ENCODE measurements around the gene ZNF814.
"Not testable (repeated sequence)": the region's sequence is repeated elsewhere in the genome, so short reads cannot be mapped to it uniquely, and the experiment has no call there.

The ZNF814 gene

DNA sequence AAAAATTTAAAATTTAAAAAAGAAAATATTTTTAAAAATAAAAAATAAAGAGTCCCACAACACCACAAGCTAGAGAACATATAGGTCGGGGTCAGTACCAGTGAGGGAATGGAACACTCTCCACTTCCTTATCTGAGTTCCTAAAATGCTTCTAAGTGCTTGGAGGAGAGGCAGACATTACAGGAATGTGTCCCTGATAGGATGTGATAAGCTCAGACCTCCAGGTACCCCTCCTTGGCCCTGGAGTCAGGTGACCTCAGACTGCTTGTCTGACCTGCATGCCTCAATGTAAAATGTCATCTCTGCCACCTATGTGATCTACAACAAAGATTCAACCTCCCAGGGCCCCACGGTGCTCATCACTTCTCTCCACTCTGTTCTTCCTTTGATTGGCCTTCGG lies 2.8 kb downstream of the ZNF814 start:
- DNase-seq: no peak
- Mint-ChIP-seq H3K4me1 (peaks cover 24% of the 10 kb centered on the region), H3K27ac (no peak overlapping the region), H3K36me3 (peaks cover 65% of the 10 kb centered on the region), H3K27me3 (no peaks in the 10 kb centered on the region), H3K4me3 (no peak overlapping the region), H3K9me3 (peaks cover 53% of the 10 kb centered on the region)
- CTCF ChIA-PET: interaction anchor here (0.6 kb wide), 1 partner anchor 1632 kb away, joined by 3 read pairs; no protein-coding TSS in a partner anchor

DNA sequence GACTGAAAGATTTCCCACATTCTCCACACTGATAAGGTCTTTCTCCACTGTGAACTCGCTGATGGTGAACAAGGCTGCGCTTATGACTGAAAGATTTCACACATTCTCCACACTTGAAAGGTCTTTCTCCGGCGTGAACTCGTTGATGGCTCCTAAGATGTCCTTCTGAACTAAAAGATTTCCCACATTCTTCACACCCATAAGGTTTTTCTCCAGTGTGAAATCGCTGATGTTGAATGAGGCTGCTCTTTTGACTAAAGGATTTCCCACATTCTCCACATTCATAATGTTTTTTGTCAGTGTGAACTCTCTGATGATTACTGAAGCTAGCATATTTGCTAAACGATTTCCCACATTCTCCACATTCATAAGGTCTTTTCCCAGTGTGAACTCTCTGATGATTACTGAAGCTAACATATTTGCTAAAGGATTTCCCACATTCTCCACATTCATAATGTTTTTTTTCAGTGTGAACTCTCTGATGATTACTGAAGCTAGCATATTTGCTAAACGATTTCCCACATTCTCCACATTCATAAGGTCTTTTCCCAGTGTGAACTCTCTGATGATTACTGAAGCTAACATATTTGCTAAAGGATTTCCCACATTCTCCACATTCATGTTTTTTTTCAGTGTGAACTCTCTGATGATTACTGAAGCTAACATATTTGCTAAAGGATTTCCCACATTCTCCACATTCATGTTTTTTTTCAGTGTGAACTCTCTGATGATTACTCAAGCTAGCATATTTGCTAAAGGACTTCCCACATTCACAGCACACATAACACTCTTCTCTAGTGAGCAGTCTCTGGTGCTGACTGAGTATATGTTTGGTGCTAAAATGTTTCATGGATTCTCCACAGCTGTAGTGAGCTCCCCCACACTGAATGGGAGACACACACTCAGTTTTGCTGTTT lies 14.7 kb downstream of the ZNF814 start:
- peaks cover 68% of the 10 kb centered on the region for H3K9me3 Mint-ChIP-seq
- CTCF ChIA-PET, DNase-seq, H3K27me3 Mint-ChIP-seq, H3K4me3 Mint-ChIP-seq, H3K4me1 Mint-ChIP-seq, H3K27ac Mint-ChIP-seq: not testable (repeated sequence)
- H3K36me3 Mint-ChIP-seq: peaks cover 63% of the 10 kb centered on the region

DNA sequence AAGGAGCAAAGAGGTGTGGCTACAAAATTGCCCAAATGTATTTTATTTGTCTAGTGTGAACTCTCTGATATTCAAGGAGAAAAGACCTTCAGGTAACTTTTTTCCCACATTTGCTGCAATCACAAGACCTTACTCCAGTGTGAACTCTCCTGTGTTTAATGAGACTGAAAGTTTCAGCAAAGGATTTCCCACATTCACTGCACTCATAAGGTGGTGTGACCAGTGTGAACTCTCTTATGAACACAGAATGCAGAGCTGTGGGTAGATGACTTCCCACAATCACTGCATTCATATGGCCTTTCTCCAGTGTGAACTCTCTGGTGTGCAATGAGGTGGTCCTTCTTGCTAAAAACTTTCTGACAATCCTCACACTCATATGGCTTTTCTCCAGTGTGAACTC lies 16.4 kb downstream of the ZNF814 start:
- Mint-ChIP-seq H3K9me3 (peaks cover 68% of the 10 kb centered on the region), H3K27me3 (no peaks in the 10 kb centered on the region)

DNA sequence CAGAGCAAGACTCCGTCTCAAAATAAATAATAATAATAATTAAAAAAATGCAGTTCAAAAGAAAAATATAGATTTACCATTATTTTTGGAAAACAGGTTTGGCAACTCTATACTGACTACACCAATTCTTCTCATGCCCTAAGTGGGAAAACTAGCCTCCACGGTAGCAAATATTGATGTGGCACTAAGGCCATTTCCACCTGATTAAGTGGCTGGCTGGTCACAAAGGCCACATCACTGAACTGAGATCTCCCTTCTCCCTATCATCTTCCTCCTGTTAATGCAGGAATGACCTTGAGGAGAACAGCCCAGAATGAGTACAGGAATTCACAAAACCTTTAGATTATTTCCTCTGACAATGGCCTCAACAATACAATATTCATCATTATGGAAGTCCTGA lies 18.6 kb downstream of the ZNF814 start:
- peaks cover 67% of the 10 kb centered on the region for H3K9me3 Mint-ChIP-seq
- no peak overlapping the region for H3K27ac Mint-ChIP-seq

More for the DNA sequence above, 16.4 kb downstream of the ZNF814 start:
- no peak for DNase-seq
- no peak overlapping the region for H3K27ac Mint-ChIP-seq
- no peaks in the 10 kb centered on the region for H3K4me1 Mint-ChIP-seq
- CTCF ChIA-PET: no interaction called here
- H3K36me3 Mint-ChIP-seq: peaks cover 66% of the 10 kb centered on the region
- no peak overlapping the region for H3K4me3 Mint-ChIP-seq

DNA sequence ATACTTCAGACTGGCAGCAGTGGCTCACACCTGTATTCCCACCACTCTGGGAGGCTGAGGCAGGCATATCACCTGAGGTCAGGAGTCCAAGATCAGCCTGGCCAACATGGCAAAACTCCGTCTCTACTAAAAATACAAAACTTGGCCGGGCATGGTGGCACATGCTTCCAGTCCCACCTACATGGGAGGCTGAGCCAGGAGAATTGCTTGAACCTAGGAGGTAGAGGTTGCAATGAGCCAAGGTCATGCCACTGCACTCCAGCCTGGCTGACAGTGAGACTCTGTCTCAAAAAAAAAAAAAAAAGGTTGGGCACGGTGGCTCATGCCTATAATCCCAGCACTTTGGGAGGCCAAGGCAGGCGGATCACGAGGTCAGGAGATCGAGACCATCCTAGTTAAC lies 19.2 kb downstream of the ZNF814 start:
- DNase-seq, H3K4me1 Mint-ChIP-seq, H3K27me3 Mint-ChIP-seq, H3K4me3 Mint-ChIP-seq, H3K27ac Mint-ChIP-seq, CTCF ChIA-PET: not testable (repeated sequence)
- peaks cover 70% of the 10 kb centered on the region for H3K36me3 Mint-ChIP-seq
- peaks cover 67% of the 10 kb centered on the region for H3K9me3 Mint-ChIP-seq

More for the DNA sequence above, 18.6 kb downstream of the ZNF814 start:
- DNase-seq: no peak
- no peaks in the 10 kb centered on the region for H3K4me1 Mint-ChIP-seq
- CTCF ChIA-PET: no interaction called here
- H3K27me3 Mint-ChIP-seq: no peaks in the 10 kb centered on the region
- H3K4me3 Mint-ChIP-seq: no peak overlapping the region
- peaks cover 68% of the 10 kb centered on the region for H3K36me3 Mint-ChIP-seq

DNA sequence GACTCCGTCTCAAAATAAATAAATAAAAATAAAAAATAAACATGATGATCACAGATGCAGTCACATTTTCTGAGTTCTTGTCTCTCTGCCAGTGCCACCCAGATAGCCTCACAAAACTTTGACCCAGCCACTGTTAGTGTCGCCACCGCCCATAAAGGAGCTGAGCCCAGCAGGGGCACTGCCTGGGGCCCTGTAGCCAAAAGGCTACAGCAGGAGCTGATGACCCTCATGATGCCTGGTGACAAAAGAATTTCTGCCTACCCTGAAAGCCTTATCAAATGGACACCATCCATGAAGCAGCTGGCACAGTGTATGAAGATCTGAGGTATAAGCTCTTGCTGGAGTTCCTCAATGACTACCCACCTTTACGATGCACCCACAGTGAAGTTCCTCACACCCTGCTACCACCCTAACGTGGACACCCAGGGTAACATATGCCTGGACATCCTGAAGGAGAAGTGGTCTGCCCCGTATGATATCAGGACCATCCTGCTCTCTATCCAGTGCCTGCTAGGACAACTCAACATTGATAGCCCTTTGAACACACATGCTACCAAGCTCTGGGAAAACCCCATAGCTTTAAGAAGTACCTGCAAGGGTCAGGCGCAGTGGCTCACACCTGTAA lies 20.9 kb downstream of the ZNF814 start:
- DNase-seq: no peak
- H3K27ac Mint-ChIP-seq: no peak overlapping the region
- no peak overlapping the region for H3K4me3 Mint-ChIP-seq
- H3K9me3 Mint-ChIP-seq: peaks cover 60% of the 10 kb centered on the region
- no peaks in the 10 kb centered on the region for H3K27me3 Mint-ChIP-seq
- CTCF ChIA-PET: no interaction called here
- peaks cover 69% of the 10 kb centered on the region for H3K36me3 Mint-ChIP-seq
- no peaks in the 10 kb centered on the region for H3K4me1 Mint-ChIP-seq

DNA sequence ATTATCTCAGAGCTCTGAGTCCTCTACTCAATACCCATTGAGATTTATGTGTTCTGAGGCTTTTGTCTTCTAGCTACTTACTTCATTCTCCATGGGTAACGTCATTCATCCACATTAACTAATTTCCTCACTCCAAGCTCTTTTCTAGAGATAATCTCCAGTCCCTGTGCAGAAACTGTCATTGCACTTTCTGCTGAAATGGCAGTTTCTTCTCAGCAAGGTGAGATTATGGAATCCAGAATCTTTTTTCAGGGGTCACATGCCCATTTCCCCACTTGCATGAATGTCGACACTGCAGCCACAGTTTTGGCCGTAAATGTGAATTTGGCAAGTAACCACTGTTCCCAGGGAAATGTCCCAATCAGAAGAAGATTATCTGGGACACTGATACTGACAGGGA lies 26.5 kb downstream of the ZNF814 start:
- H3K4me3 Mint-ChIP-seq: not testable (repeated sequence)

DNA sequence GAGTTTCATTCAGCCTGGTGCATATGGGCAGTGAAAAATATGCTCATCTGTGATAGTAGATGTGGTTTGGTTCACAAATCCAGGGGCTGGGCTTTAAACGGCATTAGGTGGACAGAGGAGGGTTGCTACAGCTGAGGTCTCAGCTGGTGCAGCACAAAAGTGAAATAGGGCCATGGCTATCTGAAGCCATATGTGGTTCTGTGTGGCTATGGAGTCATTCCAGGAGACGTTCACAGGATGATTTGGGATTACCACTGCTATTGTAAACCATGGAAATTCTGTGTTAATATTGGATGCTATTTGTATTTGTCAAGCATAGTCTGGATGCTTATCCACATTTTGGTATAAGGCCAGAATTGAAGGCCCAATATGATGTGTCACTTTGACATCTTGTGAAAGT lies 34.7 kb downstream of the ZNF814 start:
- Mint-ChIP-seq H3K9me3 (peaks cover 37% of the 10 kb centered on the region), H3K4me1 (peaks cover 22% of the 10 kb centered on the region), H3K36me3 (peaks cover 80% of the 10 kb centered on the region)
- DNase-seq, CTCF ChIA-PET, H3K27me3 Mint-ChIP-seq, H3K4me3 Mint-ChIP-seq, H3K27ac Mint-ChIP-seq: not testable (repeated sequence)

More for the DNA sequence above, 26.5 kb downstream of the ZNF814 start:
- Mint-ChIP-seq H3K36me3 (peaks cover 87% of the 10 kb centered on the region), H3K9me3 (peaks cover 56% of the 10 kb centered on the region)
- H3K4me1 Mint-ChIP-seq, CTCF ChIA-PET, H3K27me3 Mint-ChIP-seq, DNase-seq, H3K27ac Mint-ChIP-seq: not testable (repeated sequence)

DNA sequence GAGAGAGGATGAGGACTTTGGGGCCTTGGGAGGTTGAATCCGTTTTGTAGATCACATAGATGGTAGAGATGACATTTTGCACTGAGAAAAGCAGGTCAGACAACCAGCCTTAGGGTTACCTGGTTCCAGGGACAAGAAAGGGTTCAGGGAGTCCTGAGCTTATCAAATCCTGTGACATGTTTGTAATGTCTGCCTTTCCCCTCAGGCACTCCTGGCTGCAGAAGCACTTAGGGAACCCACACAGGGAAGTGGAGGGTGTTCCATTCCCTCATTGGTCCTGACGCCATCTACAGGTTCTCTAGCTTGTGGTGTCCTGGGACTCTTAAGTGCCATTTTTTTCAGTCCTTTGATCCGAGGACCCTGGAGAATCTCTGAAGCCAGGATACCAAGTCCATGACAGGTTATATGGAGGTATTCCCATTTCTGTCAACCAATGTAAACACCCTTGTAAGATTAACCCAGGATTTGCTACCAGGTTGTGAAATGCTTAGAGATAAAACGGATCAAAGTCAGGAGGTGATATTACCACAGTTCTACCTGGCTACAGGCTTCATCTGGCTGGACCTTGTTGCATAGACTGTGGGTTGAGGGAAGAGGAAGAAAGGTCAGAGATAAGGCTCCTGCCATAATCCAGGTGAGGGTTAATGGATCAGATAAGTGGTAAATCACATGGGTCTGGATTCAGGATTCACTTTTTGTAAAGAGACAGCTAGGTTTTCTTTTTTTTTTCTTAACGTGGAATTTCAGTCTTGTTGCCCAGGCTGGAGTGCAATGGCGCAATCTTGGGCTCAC lies 36.8 kb downstream of the ZNF814 start:
- peaks cover 25% of the 10 kb centered on the region for H3K4me1 Mint-ChIP-seq
- H3K27me3 Mint-ChIP-seq, H3K4me3 Mint-ChIP-seq, H3K27ac Mint-ChIP-seq, DNase-seq, CTCF ChIA-PET: not testable (repeated sequence)
- peaks cover 71% of the 10 kb centered on the region for H3K36me3 Mint-ChIP-seq
- H3K9me3 Mint-ChIP-seq: peaks cover 25% of the 10 kb centered on the region

DNA sequence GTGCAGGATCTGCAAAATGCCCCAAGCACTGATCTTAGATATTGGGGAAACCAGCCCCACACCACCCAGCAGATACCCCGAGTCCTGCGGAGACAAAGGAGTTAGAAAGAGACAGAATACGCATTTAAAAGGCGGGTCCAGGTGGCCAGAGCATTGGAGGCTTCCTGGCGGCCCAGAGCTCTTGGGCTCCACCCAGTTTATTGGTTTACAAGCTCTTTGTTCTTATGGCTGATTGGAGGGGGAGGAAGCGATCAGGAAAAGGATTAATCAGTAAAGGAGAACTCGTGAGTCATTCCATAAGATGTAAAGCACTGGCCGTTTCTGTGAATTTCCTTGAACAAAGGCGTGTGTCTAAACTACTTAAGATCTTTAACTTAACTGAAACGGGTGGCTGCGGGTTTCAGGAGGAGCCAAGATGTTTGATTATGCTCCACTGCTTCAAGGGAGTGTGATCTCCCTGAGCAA lies 38.3 kb downstream of the ZNF814 start:
- peak overlapping the region; percentile 87 for H3K4me3 Mint-ChIP-seq
- peaks cover 25% of the 10 kb centered on the region for H3K4me1 Mint-ChIP-seq
- DNase-seq: peak; percentile 34
- H3K9me3 Mint-ChIP-seq: peaks cover 18% of the 10 kb centered on the region
- peak overlapping the region; percentile 95 for H3K27ac Mint-ChIP-seq
- CTCF ChIA-PET: interaction anchor here (0.7 kb wide), 1 partner anchor 31 kb away, joined by 3 read pairs; no protein-coding TSS in a partner anchor
- H3K27me3 Mint-ChIP-seq: no peaks in the 10 kb centered on the region
- H3K36me3 Mint-ChIP-seq: peaks cover 65% of the 10 kb centered on the region

DNA sequence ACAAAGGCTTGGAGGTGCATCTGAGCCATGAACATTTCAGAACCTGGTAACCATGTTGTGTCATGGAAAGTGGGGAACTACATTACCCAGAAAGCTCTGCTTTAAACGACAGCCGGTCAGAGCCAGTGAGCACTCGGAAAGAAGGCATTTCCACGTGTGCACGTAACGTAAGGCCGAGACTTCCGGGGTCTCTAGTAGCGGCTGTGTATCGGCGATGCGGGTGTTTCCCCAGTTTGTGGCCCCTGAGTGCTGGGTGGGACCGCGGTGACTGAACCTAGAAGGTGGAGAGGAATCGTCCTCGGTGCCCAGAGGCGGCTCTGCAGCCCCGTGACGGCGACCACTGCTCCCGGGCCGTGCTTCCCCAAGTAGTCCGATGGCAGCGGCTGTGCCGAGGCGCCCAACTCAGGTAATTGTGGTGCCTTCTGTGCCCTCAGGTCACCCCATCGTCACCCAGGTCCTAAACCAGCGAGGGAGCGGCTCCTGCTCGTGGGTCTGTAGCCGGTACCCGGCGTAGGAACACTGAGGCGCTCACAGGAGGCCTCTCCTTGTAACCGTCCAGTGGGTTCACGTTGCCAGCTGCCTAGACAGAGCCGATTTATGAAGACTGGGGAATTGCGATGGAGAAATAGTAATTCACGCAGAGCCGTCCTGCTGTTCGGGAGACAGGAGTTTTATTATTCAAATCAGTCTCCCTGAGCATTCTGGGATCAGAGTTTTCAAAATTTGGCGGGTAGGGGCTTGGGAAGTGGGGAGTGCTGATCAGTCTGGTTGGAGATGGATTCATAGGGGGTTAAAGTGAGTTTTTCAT lies 39.0 kb downstream of the ZNF814 start, which contains the start of gene ZNF587:
ZNF587 (plus strand) TSS at position 194 of the 808 bp plus-strand sequence; CDS start at position 374, 180 bp downstream.
- peak; percentile 88 for DNase-seq
- Mint-ChIP-seq H3K36me3 (peaks cover 67% of the 10 kb centered on the region), H3K4me3 (peak within 1 kb of the TSS; percentile 87), H3K27ac (peak within 1 kb of the TSS; percentile 95), H3K4me1 (peaks cover 25% of the 10 kb centered on the region), H3K9me3 (peaks cover 17% of the 10 kb centered on the region)
- H3K27me3 Mint-ChIP-seq: not testable (repeated sequence)
- CTCF ChIA-PET: interaction anchor here (0.7 kb wide), 2 partner anchors 30 to 190 kb away, joined by 3 read pairs; no protein-coding TSS in a partner anchor

DNA sequence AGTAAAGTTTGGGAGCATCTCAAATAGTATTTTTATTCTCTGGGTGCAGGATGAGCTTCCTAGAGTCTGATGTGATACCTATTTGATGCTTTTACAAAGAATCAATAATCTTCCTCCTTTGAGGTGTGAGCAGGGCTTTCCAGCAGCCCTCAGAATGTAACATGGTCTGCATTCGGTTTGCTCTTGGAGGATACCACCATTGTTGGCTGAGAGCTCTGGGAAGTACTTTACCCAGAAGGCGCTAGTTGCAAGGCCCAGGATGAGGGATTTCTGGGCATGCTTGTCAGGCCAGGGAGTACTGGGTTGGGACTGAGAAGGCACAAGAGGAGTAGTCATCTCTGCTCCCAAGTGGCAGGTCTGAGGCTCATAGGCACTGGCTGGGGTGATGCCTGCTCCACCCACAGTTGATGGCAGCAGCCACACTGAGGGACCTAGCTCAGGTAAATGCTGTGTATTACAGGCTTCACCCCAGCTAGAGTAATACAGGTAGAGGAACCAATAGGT lies 39.6 kb downstream of the ZNF814 start:
- Mint-ChIP-seq H3K4me1 (peaks cover 25% of the 10 kb centered on the region), H3K36me3 (peaks cover 67% of the 10 kb centered on the region), H3K9me3 (peaks cover 17% of the 10 kb centered on the region), H3K4me3 (peak overlapping the region; percentile 87), H3K27ac (peak overlapping the region; percentile 95)
- DNase-seq, H3K27me3 Mint-ChIP-seq: not testable (repeated sequence)
- CTCF ChIA-PET: interaction anchor here (0.7 kb wide), 1 partner anchor 191 kb away, joined by 3 read pairs; no protein-coding TSS in a partner anchor

DNA sequence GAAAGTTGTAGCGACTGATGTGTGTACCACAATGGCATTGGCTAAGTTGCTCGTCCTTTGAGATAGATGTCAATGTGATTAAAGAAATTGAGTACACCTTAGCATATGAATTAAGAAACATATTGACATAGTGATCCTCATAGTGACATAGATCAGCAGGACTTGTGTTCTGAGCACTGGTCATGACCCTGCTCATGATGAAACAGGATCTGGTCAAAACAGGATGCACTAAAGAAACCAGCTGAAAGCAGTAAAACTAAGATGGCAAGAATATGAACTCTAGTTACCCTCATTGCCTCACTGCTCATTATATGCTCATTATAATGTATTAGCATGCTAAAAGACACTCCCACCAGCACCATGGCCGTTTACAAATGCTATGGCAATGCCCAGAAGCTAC lies 41.7 kb downstream of the ZNF814 start:
- H3K4me1 Mint-ChIP-seq: peaks cover 25% of the 10 kb centered on the region
- H3K27ac Mint-ChIP-seq, CTCF ChIA-PET, DNase-seq, H3K27me3 Mint-ChIP-seq, H3K9me3 Mint-ChIP-seq, H3K4me3 Mint-ChIP-seq: not testable (repeated sequence)
- H3K36me3 Mint-ChIP-seq: peaks cover 61% of the 10 kb centered on the region

Measured in activated naive CD4-positive, alpha-beta T cell treated with anti-CD3 and anti-CD28 coated beads, Interleukin-2, amount 10 ng/mL, durations not matched to agents 7 days and 5 days (primary cell).